ENCODE data around the gene FRYL. TPM values are rescaled to one million over a fixed set of nuclear protein-coding genes. Genes with fewer than 3 reads are reported as not detected.
A peak's percentile ranks its signal among the peaks of the same experiment; 100 is the strongest.

Gene FRYL
- total RNA-seq, 2 experiments from 2014 or later = 85.4 to 88.5 TPM

DNA sequence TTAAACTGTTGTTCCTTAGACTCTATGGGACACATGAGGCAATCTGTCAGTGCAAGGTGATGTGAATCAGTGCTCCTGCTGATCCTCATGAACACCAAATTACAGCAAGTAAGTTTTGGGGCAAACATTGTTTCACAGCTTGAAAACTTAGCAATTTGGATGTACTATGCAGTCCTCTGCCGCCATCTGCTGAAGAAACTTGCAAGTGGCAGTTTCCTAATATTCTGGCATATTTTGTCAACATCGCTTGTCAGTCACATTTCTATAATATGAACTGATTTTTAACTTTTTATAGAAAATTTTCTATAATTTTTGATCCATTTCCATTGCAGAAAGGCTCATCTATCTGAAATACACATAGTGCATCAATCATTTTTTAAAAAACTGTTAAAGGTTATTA, 233.7 kb downstream of the FRYL start:
- H3K36me3 ChIP-seq (ENCODE audit: insufficient read depth, low read length) = peaks cover 80% of the 10 kb centered on the region
- no peaks in the 10 kb centered on the region for H4K20me1 ChIP-seq (ENCODE audit: insufficient read depth, low read length)
- H3K27ac ChIP-seq (ENCODE audit: low read depth, low read length, poor library complexity, severe bottlenecking) = no peak overlapping the region
- intact Hi-C loops (cut with micrococcal nuclease; ENCODE audit: unreplicated experiment) = loop anchor here (2.0 to 10.0 kb wide), 3 partner anchors 102 to 432 kb away; no protein-coding TSS in a partner anchor
- H2AFZ ChIP-seq (ENCODE audit: low read length) = no peak overlapping the region
- no peaks in the 10 kb centered on the region for H3K9me2 ChIP-seq (ENCODE audit: insufficient read depth, low read length)
- no peaks in the 10 kb centered on the region for H3K9me3 ChIP-seq (ENCODE audit: low read length)
- BruUV-seq (replicated peaks) = no TSS peak
- ChIA-PET POLR2A (interaction anchor here (0.6 to 0.9 kb wide), 4 partner anchors 20 to 437 kb away, joined by 3 to 5 read pairs (median 3); no protein-coding TSS in a partner anchor), CTCF (ENCODE audit: unreplicated experiment) (no interaction called here)
- H3K79me2 ChIP-seq (ENCODE audit: insufficient read depth, low read depth, low read length) = no peaks in the 10 kb centered on the region
- peak; percentile 55 for DNase-seq (ENCODE audit: low spot score)
- H3K4me3 ChIP-seq (ENCODE audit: low read depth, low read length, poor library complexity, severe bottlenecking) = no peak overlapping the region
- no peaks in the 10 kb centered on the region for H3K4me1 ChIP-seq (ENCODE audit: insufficient read depth, low read length, poor library complexity, severe bottlenecking)
- no peak overlapping the region for H3K4me2 ChIP-seq (ENCODE audit: low read length)
- TF ChIP-seq, protein P1, sequence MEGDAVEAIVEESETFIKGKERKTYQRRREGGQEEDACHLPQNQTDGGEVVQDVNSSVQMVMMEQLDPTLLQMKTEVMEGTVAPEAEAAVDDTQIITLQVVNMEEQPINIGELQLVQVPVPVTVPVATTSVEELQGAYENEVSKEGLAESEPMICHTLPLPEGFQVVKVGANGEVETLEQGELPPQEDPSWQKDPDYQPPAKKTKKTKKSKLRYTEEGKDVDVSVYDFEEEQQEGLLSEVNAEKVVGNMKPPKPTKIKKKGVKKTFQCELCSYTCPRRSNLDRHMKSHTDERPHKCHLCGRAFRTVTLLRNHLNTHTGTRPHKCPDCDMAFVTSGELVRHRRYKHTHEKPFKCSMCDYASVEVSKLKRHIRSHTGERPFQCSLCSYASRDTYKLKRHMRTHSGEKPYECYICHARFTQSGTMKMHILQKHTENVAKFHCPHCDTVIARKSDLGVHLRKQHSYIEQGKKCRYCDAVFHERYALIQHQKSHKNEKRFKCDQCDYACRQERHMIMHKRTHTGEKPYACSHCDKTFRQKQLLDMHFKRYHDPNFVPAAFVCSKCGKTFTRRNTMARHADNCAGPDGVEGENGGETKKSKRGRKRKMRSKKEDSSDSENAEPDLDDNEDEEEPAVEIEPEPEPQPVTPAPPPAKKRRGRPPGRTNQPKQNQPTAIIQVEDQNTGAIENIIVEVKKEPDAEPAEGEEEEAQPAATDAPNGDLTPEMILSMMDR (conservative IDR thresholded peaks at IDR 0.05; ENCODE audit: low read length) = peak; percentile 77
- TF ChIP-seq EZH2phosphoT487 (IDR thresholded peaks at IDR 0.05; ENCODE audit: borderline replicate concordance, low read depth, low read length) = no peak

DNA sequence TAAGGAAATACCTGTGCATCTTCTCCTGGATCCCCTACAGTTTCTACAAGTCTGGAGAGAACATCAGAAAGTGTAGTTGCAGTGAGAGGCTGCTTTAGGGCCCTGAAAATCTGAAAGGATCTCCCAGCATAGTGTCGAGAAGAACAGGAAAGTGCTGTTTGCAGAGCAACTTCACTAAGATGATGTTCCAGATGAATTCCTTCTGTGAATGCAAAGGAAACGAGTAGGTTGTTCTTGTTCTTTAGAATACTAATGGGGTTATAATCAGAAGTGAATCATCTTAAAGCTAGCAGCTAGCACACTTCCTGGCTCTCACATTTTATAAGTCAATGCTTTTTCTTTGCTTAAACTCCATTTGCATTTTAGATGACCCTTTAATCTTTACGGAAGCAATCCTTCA, 236.3 kb downstream of the FRYL start:
- Histone ChIP-seq H3K4me1 (ENCODE audit: insufficient read depth, low read length, poor library complexity, severe bottlenecking) (no peaks in the 10 kb centered on the region), H3K9me3 (ENCODE audit: low read length) (no peaks in the 10 kb centered on the region), H2AFZ (ENCODE audit: low read length) (no peak overlapping the region), H3K27ac (ENCODE audit: low read depth, low read length, poor library complexity, severe bottlenecking) (no peak overlapping the region), H3K36me3 (ENCODE audit: insufficient read depth, low read length) (peaks cover 83% of the 10 kb centered on the region), H3K4me3 (ENCODE audit: low read depth, low read length, poor library complexity, severe bottlenecking) (no peak overlapping the region), H3K9me2 (ENCODE audit: insufficient read depth, low read length) (no peaks in the 10 kb centered on the region), H3K4me2 (ENCODE audit: low read length) (no peak overlapping the region), H3K79me2 (ENCODE audit: insufficient read depth, low read depth, low read length) (no peaks in the 10 kb centered on the region), H4K20me1 (ENCODE audit: insufficient read depth, low read length) (no peaks in the 10 kb centered on the region)
- no TSS peak for BruUV-seq (replicated peaks)
- ChIA-PET POLR2A (interaction anchor here (0.9 to 1.4 kb wide), 2 partner anchors 10 to 42 kb away, joined by 3 read pairs; no protein-coding TSS in a partner anchor), CTCF (ENCODE audit: unreplicated experiment) (no interaction called here)
- no peak for DNase-seq (ENCODE audit: low spot score)
- no peak for TF ChIP-seq EZH2phosphoT487 (IDR thresholded peaks at IDR 0.05; ENCODE audit: borderline replicate concordance, low read depth, low read length)
- TF ChIP-seq, protein P1 (conservative IDR thresholded peaks at IDR 0.05; ENCODE audit: low read length) = no peak
- intact Hi-C loops (cut with micrococcal nuclease; ENCODE audit: unreplicated experiment) = loop anchor here (10.0 kb wide), 2 partner anchors 99 to 429 kb away; no protein-coding TSS in a partner anchor

DNA sequence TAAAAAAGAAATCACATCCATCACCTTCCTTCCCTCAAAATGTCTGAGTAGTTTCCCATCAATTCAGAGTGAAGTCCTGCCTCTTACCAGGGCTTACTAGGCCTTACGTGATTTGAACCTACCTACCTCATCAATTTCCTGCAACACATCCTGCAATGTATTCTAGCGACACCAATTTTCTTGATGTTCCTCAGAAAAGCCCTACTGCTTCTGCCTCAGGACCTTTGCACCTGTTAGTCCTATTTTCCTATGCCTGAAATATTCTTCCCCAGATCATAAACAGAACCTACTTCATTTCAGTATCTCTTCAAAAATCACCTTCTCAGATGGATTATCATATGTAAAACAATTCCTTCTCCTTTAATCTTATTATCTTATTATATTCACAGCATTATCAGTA, 237.2 kb downstream of the FRYL start:
- intact Hi-C loops (cut with micrococcal nuclease; ENCODE audit: unreplicated experiment) = loop anchor here (10.0 kb wide), 2 partner anchors 98 to 428 kb away; no protein-coding TSS in a partner anchor
- H2AFZ ChIP-seq (ENCODE audit: low read length) = no peak overlapping the region
- no peaks in the 10 kb centered on the region for H3K4me1 ChIP-seq (ENCODE audit: insufficient read depth, low read length, poor library complexity, severe bottlenecking)
- H3K36me3 ChIP-seq (ENCODE audit: insufficient read depth, low read length) = peaks cover 74% of the 10 kb centered on the region
- H3K9me2 ChIP-seq (ENCODE audit: insufficient read depth, low read length) = no peaks in the 10 kb centered on the region
- ChIA-PET CTCF (ENCODE audit: unreplicated experiment) (no interaction called here), POLR2A (interaction anchor here (0.9 kb wide), 1 partner anchor 42 kb away, joined by 3 read pairs; no protein-coding TSS in a partner anchor)
- H3K4me2 ChIP-seq (ENCODE audit: low read length) = no peak overlapping the region
- no peak overlapping the region for H3K4me3 ChIP-seq (ENCODE audit: low read depth, low read length, poor library complexity, severe bottlenecking)
- no peak for TF ChIP-seq EZH2phosphoT487 (IDR thresholded peaks at IDR 0.05; ENCODE audit: borderline replicate concordance, low read depth, low read length)
- TF ChIP-seq, protein P1 (conservative IDR thresholded peaks at IDR 0.05; ENCODE audit: low read length) = no peak
- no peak overlapping the region for H3K27ac ChIP-seq (ENCODE audit: low read depth, low read length, poor library complexity, severe bottlenecking)
- DNase-seq (ENCODE audit: low spot score) = no peak
- H3K79me2 ChIP-seq (ENCODE audit: insufficient read depth, low read depth, low read length) = no peaks in the 10 kb centered on the region
- no TSS peak for BruUV-seq (replicated peaks)
- no peaks in the 10 kb centered on the region for H3K9me3 ChIP-seq (ENCODE audit: low read length)
- H4K20me1 ChIP-seq (ENCODE audit: insufficient read depth, low read length) = no peaks in the 10 kb centered on the region

Data from OCI-LY7 (cell line).